WTC11 (cell line): ENCODE data around the gene ZNF362. TPM values are rescaled to one million over a fixed set of nuclear protein-coding genes. Genes with fewer than 3 reads are reported as not detected.

ENCODE experiments used
- ATAC-seq: fragments of 200-7000 bp; cut with Tn5 transposase; 2 replicates; pipeline ENCODE4 v1.10.0; 2021; ENCODE audit warnings: mild to moderate bottlenecking, moderate library complexity
- CTCF ChIA-PET: fragments of 300-600 bp; sonication (Branson Sonifier 250); formaldehyde crosslinking; loops from one replicate; lab custom pipeline; 2021; ENCODE audit warnings: antibody characterized with exemption; lab: Charles Lee
- POLR2A ChIA-PET: fragments of 350-600 bp; sonication (Branson Sonifier 250); formaldehyde crosslinking; loops from one replicate; lab custom pipeline; 2021; ENCODE audit warnings: antibody characterized with exemption; lab: Charles Lee
- DNase-seq: peaks from one replicate; pipeline ENCODE4 v3.0.0; 2021; ENCODE audit warnings: low spot score
- H3K27ac Mint-ChIP-seq: 2 replicates; pipeline ENCODE4 v1.8.0; 2021; ENCODE audit warnings: mixed read lengths
- H3K27me3 Mint-ChIP-seq: 2 replicates; pipeline ENCODE4 v1.8.0; 2021; ENCODE audit warnings: low read depth, mild to moderate bottlenecking, moderate library complexity, mixed read lengths
- H3K36me3 Mint-ChIP-seq: 2 replicates; pipeline ENCODE4 v1.8.0; 2021; ENCODE audit warnings: mixed read lengths
- H3K4me1 Mint-ChIP-seq: 2 replicates; pipeline ENCODE4 v1.8.0; 2022; ENCODE audit warnings: mixed read lengths
- H3K4me3 Mint-ChIP-seq: 2 replicates; pipeline ENCODE4 v1.8.0; 2021; ENCODE audit warnings: mild to moderate bottlenecking, moderate library complexity, mixed read lengths
- H3K9me3 Mint-ChIP-seq: 2 replicates; pipeline ENCODE4 v1.8.0; 2021; ENCODE audit warnings: mixed read lengths
- ATF1 ChIP-seq: sonication (generic); formaldehyde crosslinking; IDR thresholded peaks from 2 replicates; pipeline ENCODE4 v1.8.1; 2023; ENCODE audit warnings: mild to moderate bottlenecking, moderate library complexity, missing genetic modification reagents
- ELF4 ChIP-seq: sonication (generic); formaldehyde crosslinking; IDR thresholded peaks from 2 replicates; pipeline ENCODE4 v1.8.1; 2022; ENCODE audit warnings: low read depth, mild to moderate bottlenecking, moderate library complexity, missing genetic modification reagents
- FOXP4 ChIP-seq: sonication (generic); formaldehyde crosslinking; IDR thresholded peaks from 2 replicates; pipeline ENCODE4 v1.8.0; 2022; ENCODE audit warnings: mild to moderate bottlenecking, missing genetic modification reagents
- GRHL2 ChIP-seq: fragments of 250-450 bp; sonication (Bioruptor Pico); IDR thresholded peaks from 2 replicates; pipeline ENCODE4 v1.8.0; 2022; ENCODE audit warnings: mild to moderate bottlenecking, moderate library complexity; ENCODE audit not compliant: insufficient replicate concordance, severe bottlenecking
- GTF2I ChIP-seq: fragments of 250-450 bp; sonication (Bioruptor Pico); conservative IDR thresholded peaks from 2 replicates; pipeline ENCODE4 v1.4.0; 2021; ENCODE audit warnings: mild to moderate bottlenecking
- MYBL2 ChIP-seq: sonication (generic); formaldehyde crosslinking; IDR thresholded peaks from 2 replicates; pipeline ENCODE4 v1.8.1; 2023; ENCODE audit warnings: mild to moderate bottlenecking, moderate library complexity, missing genetic modification reagents
- NFATC4 ChIP-seq: fragments of 250-450 bp; sonication (Bioruptor Pico); IDR thresholded peaks from 2 replicates; pipeline ENCODE4 v1.9.0; 2021; ENCODE audit warnings: mild to moderate bottlenecking
- NR2C2 ChIP-seq: sonication (generic); formaldehyde crosslinking; IDR thresholded peaks from 2 replicates; pipeline ENCODE4 v1.8.0; 2022; ENCODE audit warnings: mild to moderate bottlenecking, missing genetic modification reagents
- TP53 ChIP-seq: sonication (generic); formaldehyde crosslinking; IDR thresholded peaks from 2 replicates; pipeline ENCODE4 v1.8.1; 2023; ENCODE audit warnings: mild to moderate bottlenecking, missing genetic modification reagents
- USF2 ChIP-seq: sonication (generic); formaldehyde crosslinking; IDR thresholded peaks from 2 replicates; pipeline ENCODE4 v1.8.1; 2023; ENCODE audit warnings: mild to moderate bottlenecking, missing genetic modification reagents, moderate library complexity
- ZNF396 ChIP-seq: fragments of 250-450 bp; sonication (Bioruptor Pico); IDR thresholded peaks from 2 replicates; pipeline ENCODE4 v1.8.0; 2021; ENCODE audit warnings: mild to moderate bottlenecking, moderate library complexity, borderline replicate concordance
- ZNF416 ChIP-seq: fragments of 250-450 bp; sonication (Bioruptor Pico); IDR thresholded peaks from 2 replicates; pipeline ENCODE4 v1.9.0; 2021; ENCODE audit warnings: mild to moderate bottlenecking, inconsistent platforms
- ZSCAN18 ChIP-seq: fragments of 250-450 bp; sonication (Bioruptor Pico); IDR thresholded peaks from 2 replicates; pipeline ENCODE4 v2.1.2; 2022; ENCODE audit warnings: mild to moderate bottlenecking, moderate library complexity
- total RNA-seq: library from RNA; stranded (reverse); gene quantifications from 3 replicates; pipeline ENCODE4 v1.2.3, GENCODE V29; 2021
- TF ChIP-seq, protein P1 (sequence below): fragments of 250-450 bp; sonication (Bioruptor Pico); IDR thresholded peaks from 2 replicates; pipeline ENCODE4 v1.9.0; 2021; ENCODE audit warnings: mild to moderate bottlenecking
- TF ChIP-seq, protein P2 (sequence below): sonication (generic); formaldehyde crosslinking; IDR thresholded peaks from 2 replicates; pipeline ENCODE4 v1.8.1; 2023; ENCODE audit warnings: mild to moderate bottlenecking, missing genetic modification reagents
- TF ChIP-seq, protein P3 (sequence below): fragments of 250-450 bp; sonication (Bioruptor Pico); IDR thresholded peaks from 2 replicates; pipeline ENCODE4 v1.9.0; 2021; ENCODE audit warnings: mild to moderate bottlenecking
- TF ChIP-seq, protein P4 (sequence below): sonication (generic); formaldehyde crosslinking; IDR thresholded peaks from 2 replicates; pipeline ENCODE4 v1.8.1; 2022; ENCODE audit warnings: mild to moderate bottlenecking, moderate library complexity, missing genetic modification reagents

Gene ZNF362
- total RNA-seq, 1 experiment from 2014 or later, result 24.2 TPM

DNA sequence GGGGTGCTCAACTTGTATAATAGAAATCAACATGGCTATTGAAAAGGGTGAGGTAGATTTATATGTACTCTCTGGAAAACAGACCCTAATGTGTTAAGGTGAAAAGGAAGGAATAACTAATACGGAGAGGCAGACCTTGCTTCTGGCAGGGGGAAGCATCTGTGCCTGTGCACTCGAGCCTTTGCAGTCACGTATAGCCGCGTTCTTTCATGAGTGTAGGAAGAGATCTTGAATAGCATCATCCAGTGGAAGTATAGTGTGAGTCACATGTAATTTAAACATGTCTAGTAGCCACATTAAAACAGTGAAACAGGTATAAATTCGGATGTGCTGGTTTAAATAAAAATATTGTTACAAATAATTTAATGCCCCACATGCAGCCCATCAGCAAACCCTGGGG lies 61.7 kb downstream of the ZNF362 start:
- no peak for ATAC-seq
- DNase-seq, result no peak
- no peaks in the 10 kb centered on the region for H3K4me1 Mint-ChIP-seq
- no peak overlapping the region for H3K4me3 Mint-ChIP-seq
- H3K27me3 Mint-ChIP-seq, result peaks cover 28% of the 10 kb centered on the region
- ChIA-PET POLR2A (no interaction called here), CTCF (interaction anchor here (1.6 kb wide), 1 partner anchor 22 kb away, joined by 4 read pairs; no protein-coding TSS in a partner anchor)
- no peaks in the 10 kb centered on the region for H3K36me3 Mint-ChIP-seq
- no peaks in the 10 kb centered on the region for H3K9me3 Mint-ChIP-seq
- H3K27ac Mint-ChIP-seq, result no peak overlapping the region
- TF ChIP-seq USF2 (CRISPR knock-in tag) (no peak), TP53 (CRISPR knock-in tag) (no peak), ZNF396 (no peak), GTF2I (no peak), FOXP4 (CRISPR knock-in tag) (no peak), ATF1 (CRISPR knock-in tag) (no peak), MYBL2 (no peak), GRHL2 (no peak), NR2C2 (CRISPR knock-in tag) (no peak), ZSCAN18 (CRISPR knock-in tag) (no peak), ELF4 (CRISPR knock-in tag) (no peak), NFATC4 (no peak), ZNF416 (no peak)
- TF ChIP-seq, protein P1, sequence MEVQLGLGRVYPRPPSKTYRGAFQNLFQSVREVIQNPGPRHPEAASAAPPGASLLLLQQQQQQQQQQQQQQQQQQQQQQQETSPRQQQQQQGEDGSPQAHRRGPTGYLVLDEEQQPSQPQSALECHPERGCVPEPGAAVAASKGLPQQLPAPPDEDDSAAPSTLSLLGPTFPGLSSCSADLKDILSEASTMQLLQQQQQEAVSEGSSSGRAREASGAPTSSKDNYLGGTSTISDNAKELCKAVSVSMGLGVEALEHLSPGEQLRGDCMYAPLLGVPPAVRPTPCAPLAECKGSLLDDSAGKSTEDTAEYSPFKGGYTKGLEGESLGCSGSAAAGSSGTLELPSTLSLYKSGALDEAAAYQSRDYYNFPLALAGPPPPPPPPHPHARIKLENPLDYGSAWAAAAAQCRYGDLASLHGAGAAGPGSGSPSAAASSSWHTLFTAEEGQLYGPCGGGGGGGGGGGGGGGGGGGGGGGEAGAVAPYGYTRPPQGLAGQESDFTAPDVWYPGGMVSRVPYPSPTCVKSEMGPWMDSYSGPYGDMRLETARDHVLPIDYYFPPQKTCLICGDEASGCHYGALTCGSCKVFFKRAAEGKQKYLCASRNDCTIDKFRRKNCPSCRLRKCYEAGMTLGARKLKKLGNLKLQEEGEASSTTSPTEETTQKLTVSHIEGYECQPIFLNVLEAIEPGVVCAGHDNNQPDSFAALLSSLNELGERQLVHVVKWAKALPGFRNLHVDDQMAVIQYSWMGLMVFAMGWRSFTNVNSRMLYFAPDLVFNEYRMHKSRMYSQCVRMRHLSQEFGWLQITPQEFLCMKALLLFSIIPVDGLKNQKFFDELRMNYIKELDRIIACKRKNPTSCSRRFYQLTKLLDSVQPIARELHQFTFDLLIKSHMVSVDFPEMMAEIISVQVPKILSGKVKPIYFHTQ (CRISPR knock-in tag), result no peak
- TF ChIP-seq, protein P2, sequence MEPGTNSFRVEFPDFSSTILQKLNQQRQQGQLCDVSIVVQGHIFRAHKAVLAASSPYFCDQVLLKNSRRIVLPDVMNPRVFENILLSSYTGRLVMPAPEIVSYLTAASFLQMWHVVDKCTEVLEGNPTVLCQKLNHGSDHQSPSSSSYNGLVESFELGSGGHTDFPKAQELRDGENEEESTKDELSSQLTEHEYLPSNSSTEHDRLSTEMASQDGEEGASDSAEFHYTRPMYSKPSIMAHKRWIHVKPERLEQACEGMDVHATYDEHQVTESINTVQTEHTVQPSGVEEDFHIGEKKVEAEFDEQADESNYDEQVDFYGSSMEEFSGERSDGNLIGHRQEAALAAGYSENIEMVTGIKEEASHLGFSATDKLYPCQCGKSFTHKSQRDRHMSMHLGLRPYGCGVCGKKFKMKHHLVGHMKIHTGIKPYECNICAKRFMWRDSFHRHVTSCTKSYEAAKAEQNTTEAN, result no peak
- TF ChIP-seq, protein P3, sequence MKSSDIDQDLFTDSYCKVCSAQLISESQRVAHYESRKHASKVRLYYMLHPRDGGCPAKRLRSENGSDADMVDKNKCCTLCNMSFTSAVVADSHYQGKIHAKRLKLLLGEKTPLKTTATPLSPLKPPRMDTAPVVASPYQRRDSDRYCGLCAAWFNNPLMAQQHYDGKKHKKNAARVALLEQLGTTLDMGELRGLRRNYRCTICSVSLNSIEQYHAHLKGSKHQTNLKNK (CRISPR knock-in tag), result no peak
- TF ChIP-seq, protein P4, sequence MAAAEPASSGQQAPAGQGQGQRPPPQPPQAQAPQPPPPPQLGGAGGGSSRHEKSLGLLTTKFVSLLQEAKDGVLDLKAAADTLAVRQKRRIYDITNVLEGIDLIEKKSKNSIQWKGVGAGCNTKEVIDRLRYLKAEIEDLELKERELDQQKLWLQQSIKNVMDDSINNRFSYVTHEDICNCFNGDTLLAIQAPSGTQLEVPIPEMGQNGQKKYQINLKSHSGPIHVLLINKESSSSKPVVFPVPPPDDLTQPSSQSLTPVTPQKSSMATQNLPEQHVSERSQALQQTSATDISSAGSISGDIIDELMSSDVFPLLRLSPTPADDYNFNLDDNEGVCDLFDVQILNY, result no peak
